ENCODE data around the gene INSIG2.
A peak's percentile ranks its signal among the peaks of the same experiment; 100 is the strongest.

DNA sequence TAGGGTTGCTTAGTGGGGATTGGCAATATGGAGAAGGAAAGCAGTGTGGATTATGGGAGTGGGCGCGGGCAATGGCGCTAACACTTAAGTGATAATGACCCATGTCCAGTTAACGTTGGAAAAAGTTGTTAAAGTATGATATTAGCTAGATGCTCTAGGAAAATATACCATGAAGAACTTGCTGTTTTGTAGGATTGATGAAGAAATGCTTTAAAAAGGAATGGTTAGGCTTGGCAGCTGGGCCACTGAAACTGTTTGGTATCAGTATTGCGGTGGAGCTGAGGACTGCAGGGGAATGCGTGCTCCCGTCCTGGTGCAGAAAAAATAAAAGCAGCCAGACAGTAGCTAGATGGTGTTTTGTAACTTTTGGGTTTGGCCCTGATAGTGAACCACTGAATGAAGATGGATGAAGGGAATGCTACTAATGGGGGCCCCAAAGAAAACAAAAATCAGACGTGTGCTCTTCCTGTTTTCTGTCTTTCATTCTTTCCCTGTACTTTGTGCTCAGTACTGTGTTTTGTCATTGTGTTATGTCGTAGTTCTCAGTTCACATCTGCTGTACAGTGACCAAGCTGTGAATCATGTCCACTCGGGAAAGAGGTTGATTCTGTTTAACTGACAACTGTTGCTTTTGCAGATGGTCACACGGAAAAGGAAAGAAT is 999 bp downstream of the INSIG2 start:
- TF ChIP-seq CTCF (conservative IDR thresholded peaks at IDR 0.05; ENCODE audit: low read depth in 2 of 2) (peak in 1 of 2 experiments; percentile 35; a peak in 2 of 4 replicates), EZH2 (IDR thresholded peaks at IDR 0.05; ENCODE audit: low read depth, unreplicated experiment) (no peak), CREB1 (CRISPR knock-in tag; IDR thresholded peaks at IDR 0.05; ENCODE audit: low read depth) (no peak), EZH2phosphoT487 (IDR thresholded peaks at IDR 0.05; ENCODE audit: unreplicated experiment) (no peak), POLR2AphosphoS5 (IDR thresholded peaks at IDR 0.05; ENCODE audit: low read depth) (no peak), STAT1 (IDR thresholded peaks at IDR 0.05; ENCODE audit: unreplicated experiment) (no peak), JUNB (IDR thresholded peaks at IDR 0.05; ENCODE audit: unreplicated experiment) (no peak), REST (IDR thresholded peaks at IDR 0.05; ENCODE audit: unreplicated experiment) (no peak), ZNF331 (CRISPR knock-in tag; IDR thresholded peaks at IDR 0.05; ENCODE audit: low read depth) (no peak), ZNF114 (CRISPR knock-in tag; IDR thresholded peaks at IDR 0.05) (no peak), NANOG (IDR thresholded peaks at IDR 0.05; ENCODE audit: borderline replicate concordance) (no peak), ETS1 (IDR thresholded peaks at IDR 0.05) (no peak)

All from GM23338 (cell line).